WTC11 (cell line): ENCODE results near the gene IGFL1. TPM values are rescaled to one million over a fixed set of nuclear protein-coding genes. Genes with fewer than 3 reads are reported as not detected.
A peak's percentile ranks its signal among the peaks of the same experiment; 100 is the strongest.

Experiments
- ATAC-seq: fragments of 200-7000 bp; cut with Tn5 transposase; 2 replicates; pipeline ENCODE4 v1.10.0; 2021; ENCODE audit warnings: mild to moderate bottlenecking, moderate library complexity
- CTCF ChIA-PET: fragments of 300-600 bp; sonication (Branson Sonifier 250); formaldehyde crosslinking; loops from one replicate; lab custom pipeline; 2021; ENCODE audit warnings: antibody characterized with exemption; lab: Charles Lee
- POLR2A ChIA-PET: fragments of 350-600 bp; sonication (Branson Sonifier 250); formaldehyde crosslinking; loops from one replicate; lab custom pipeline; 2021; ENCODE audit warnings: antibody characterized with exemption; lab: Charles Lee
- DNase-seq: peaks from one replicate; pipeline ENCODE4 v3.0.0; 2021; ENCODE audit warnings: low spot score
- H3K27ac Mint-ChIP-seq: 2 replicates; pipeline ENCODE4 v1.8.0; 2021; ENCODE audit warnings: mixed read lengths
- H3K27me3 Mint-ChIP-seq: 2 replicates; pipeline ENCODE4 v1.8.0; 2021; ENCODE audit warnings: low read depth, mild to moderate bottlenecking, moderate library complexity, mixed read lengths
- H3K36me3 Mint-ChIP-seq: 2 replicates; pipeline ENCODE4 v1.8.0; 2021; ENCODE audit warnings: mixed read lengths
- H3K4me1 Mint-ChIP-seq: 2 replicates; pipeline ENCODE4 v1.8.0; 2022; ENCODE audit warnings: mixed read lengths
- H3K4me3 Mint-ChIP-seq: 2 replicates; pipeline ENCODE4 v1.8.0; 2021; ENCODE audit warnings: mild to moderate bottlenecking, moderate library complexity, mixed read lengths
- H3K9me3 Mint-ChIP-seq: 2 replicates; pipeline ENCODE4 v1.8.0; 2021; ENCODE audit warnings: mixed read lengths
- ATF1 ChIP-seq: sonication (generic); formaldehyde crosslinking; IDR thresholded peaks from 2 replicates; pipeline ENCODE4 v1.8.1; 2023; ENCODE audit warnings: mild to moderate bottlenecking, moderate library complexity, missing genetic modification reagents
- CREB1 ChIP-seq: sonication (generic); formaldehyde crosslinking; IDR thresholded peaks from 2 replicates; pipeline ENCODE4 v1.8.0; 2023; ENCODE audit warnings: mild to moderate bottlenecking, missing genetic modification reagents
- FOXP1 ChIP-seq: sonication (generic); formaldehyde crosslinking; IDR thresholded peaks from 2 replicates; pipeline ENCODE4 v1.8.0; 2022; ENCODE audit warnings: missing genetic modification reagents, mild to moderate bottlenecking, moderate library complexity, borderline replicate concordance
- MXD4 ChIP-seq: fragments of 250-450 bp; sonication (Bioruptor Pico); IDR thresholded peaks from 2 replicates; pipeline ENCODE4 v1.8.0; 2021; ENCODE audit warnings: mild to moderate bottlenecking, moderate library complexity, borderline replicate concordance
- MYBL2 ChIP-seq: sonication (generic); formaldehyde crosslinking; IDR thresholded peaks from 2 replicates; pipeline ENCODE4 v1.8.1; 2023; ENCODE audit warnings: mild to moderate bottlenecking, moderate library complexity, missing genetic modification reagents
- NFATC4 ChIP-seq: fragments of 250-450 bp; sonication (Bioruptor Pico); IDR thresholded peaks from 2 replicates; pipeline ENCODE4 v1.9.0; 2021; ENCODE audit warnings: mild to moderate bottlenecking
- NR3C1 ChIP-seq: sonication (generic); formaldehyde crosslinking; conservative IDR thresholded peaks from 2 replicates; pipeline ENCODE4 v1.8.1; 2023; ENCODE audit warnings: low read depth, mild to moderate bottlenecking, missing genetic modification reagents
- SMAD3 ChIP-seq: sonication (generic); formaldehyde crosslinking; IDR thresholded peaks from 2 replicates; pipeline ENCODE4 v1.8.0; 2022; ENCODE audit warnings: missing genetic modification reagents, mild to moderate bottlenecking, borderline replicate concordance
- SOX15 ChIP-seq: fragments of 250-450 bp; sonication (Bioruptor Pico); IDR thresholded peaks from 2 replicates; pipeline ENCODE4 v1.9.0; 2021; ENCODE audit warnings: mild to moderate bottlenecking
- TCF7 ChIP-seq: sonication (generic); formaldehyde crosslinking; IDR thresholded peaks from 2 replicates; pipeline ENCODE4 v1.8.0; 2022; ENCODE audit warnings: mild to moderate bottlenecking, low read depth, missing genetic modification reagents, moderate library complexity
- ZNF232 ChIP-seq: sonication (generic); formaldehyde crosslinking; IDR thresholded peaks from 2 replicates; pipeline ENCODE4 v1.8.0; 2022; ENCODE audit warnings: mild to moderate bottlenecking, missing genetic modification reagents
- ZNF671 ChIP-seq: fragments of 250-450 bp; sonication (Bioruptor Pico); IDR thresholded peaks from 2 replicates; pipeline ENCODE4 v1.8.0; 2021; ENCODE audit warnings: mild to moderate bottlenecking
- total RNA-seq: library from RNA; stranded (reverse); gene quantifications from 3 replicates; pipeline ENCODE4 v1.2.3, GENCODE V29; 2021
- TF ChIP-seq, protein P1 (sequence below): sonication (generic); formaldehyde crosslinking; IDR thresholded peaks from 2 replicates; pipeline ENCODE4 v1.8.1; 2022; ENCODE audit warnings: low read depth, missing genetic modification reagents, borderline replicate concordance
- TF ChIP-seq, protein P2 (sequence below): sonication (generic); formaldehyde crosslinking; conservative IDR thresholded peaks from 2 replicates; pipeline ENCODE4 v1.8.1; 2023; ENCODE audit warnings: mild to moderate bottlenecking, low read depth, missing genetic modification reagents, moderate library complexity
- TF ChIP-seq, protein P3 (sequence below): sonication (generic); formaldehyde crosslinking; IDR thresholded peaks from 2 replicates; pipeline ENCODE4 v1.8.0; 2022; ENCODE audit warnings: mild to moderate bottlenecking, missing genetic modification reagents
- TF ChIP-seq, protein P4 (sequence below): fragments of 250-450 bp; sonication (Bioruptor Pico); IDR thresholded peaks from 2 replicates; pipeline ENCODE4 v1.9.0; 2021; ENCODE audit warnings: mild to moderate bottlenecking
- TF ChIP-seq, protein P5 (sequence below): sonication (generic); formaldehyde crosslinking; IDR thresholded peaks from 2 replicates; pipeline ENCODE4 v1.8.1; 2022; ENCODE audit warnings: mild to moderate bottlenecking, missing genetic modification reagents, moderate library complexity, borderline replicate concordance
- TF ChIP-seq, protein P6 (sequence below): sonication (generic); formaldehyde crosslinking; IDR thresholded peaks from 2 replicates; pipeline ENCODE4 v1.8.0; 2022; ENCODE audit warnings: missing genetic modification reagents
- TF ChIP-seq, protein P7 (sequence below): sonication (generic); formaldehyde crosslinking; IDR thresholded peaks from 2 replicates; pipeline ENCODE4 v1.8.1; 2023; ENCODE audit warnings: mild to moderate bottlenecking, missing genetic modification reagents, moderate library complexity

The IGFL1 gene
- total RNA-seq, 1 experiment from 2014 or later, result not detected

DNA sequence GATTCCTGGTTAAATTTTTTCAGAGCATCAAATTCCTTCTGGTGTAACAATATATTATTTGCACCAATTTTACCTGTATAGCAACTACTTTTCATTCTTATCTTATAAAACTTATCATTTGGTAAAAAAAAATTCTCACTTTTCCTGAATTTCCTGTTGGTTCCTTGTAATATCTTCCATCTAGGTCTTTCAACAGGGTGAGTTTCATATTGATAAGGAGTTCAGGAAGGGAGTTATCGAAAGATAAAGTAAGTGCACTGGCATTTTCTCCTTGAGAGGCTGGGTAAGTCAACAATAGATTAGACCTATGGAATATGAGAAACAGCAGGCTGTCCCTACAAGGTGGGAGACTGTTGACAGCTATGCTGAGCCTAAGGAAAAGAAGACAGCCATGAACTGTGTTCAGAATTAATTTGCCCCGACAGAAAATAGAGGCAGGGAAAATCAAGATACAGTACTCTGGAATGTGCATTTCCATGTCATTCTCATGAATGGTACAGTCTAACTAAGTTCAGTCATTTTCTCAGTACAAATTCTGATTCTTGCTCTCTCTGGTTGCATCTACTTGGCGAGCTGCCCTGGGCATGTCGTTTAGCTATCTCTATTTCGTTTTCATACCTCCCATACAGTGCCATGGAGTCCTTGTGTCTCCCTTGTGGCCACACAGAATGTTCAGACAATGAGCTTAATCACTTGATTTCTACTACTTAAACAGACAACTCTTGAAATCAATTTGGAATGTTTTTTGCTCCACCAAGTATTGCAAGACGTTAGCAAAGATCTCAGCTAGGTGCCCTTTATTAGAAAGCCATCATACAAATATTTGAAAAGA lies 9.9 kb downstream of the IGFL1 start (continued):
- TF ChIP-seq ZNF671 (CRISPR knock-in tag) (no peak), CREB1 (no peak), SOX15 (CRISPR knock-in tag) (no peak), FOXP1 (CRISPR knock-in tag) (no peak), ATF1 (CRISPR knock-in tag) (no peak)
- TF ChIP-seq, protein P1, sequence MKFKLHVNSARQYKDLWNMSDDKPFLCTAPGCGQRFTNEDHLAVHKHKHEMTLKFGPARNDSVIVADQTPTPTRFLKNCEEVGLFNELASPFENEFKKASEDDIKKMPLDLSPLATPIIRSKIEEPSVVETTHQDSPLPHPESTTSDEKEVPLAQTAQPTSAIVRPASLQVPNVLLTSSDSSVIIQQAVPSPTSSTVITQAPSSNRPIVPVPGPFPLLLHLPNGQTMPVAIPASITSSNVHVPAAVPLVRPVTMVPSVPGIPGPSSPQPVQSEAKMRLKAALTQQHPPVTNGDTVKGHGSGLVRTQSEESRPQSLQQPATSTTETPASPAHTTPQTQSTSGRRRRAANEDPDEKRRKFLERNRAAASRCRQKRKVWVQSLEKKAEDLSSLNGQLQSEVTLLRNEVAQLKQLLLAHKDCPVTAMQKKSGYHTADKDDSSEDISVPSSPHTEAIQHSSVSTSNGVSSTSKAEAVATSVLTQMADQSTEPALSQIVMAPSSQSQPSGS (CRISPR knock-in tag), result no peak
- TF ChIP-seq, all 79 proteins: peak for 0

DNA sequence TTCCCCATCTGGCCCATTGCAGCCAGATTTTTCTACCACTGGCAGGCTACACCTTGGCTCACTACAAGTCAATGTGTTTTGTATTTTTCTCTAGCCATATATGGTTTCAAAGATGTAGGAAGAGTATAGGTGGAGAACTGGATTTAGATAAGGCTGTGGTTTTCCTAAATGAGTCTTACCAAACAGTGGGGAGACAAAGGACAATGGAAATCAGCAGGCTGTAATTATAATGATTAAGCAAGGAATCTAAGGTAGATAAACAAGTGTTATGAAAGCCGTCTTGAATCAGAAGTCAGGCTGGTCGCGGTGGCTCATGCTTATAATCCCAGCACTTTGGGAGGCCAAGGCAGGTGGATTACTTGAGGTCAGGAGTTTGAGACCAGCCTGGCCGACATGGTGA lies 11.2 kb downstream of the IGFL1 start:
- 0 out of 2 replicates have a peak overlapping the region, but pooled peaks have one; percentile 43 for H3K27ac Mint-ChIP-seq
- no peaks in the 10 kb centered on the region for H3K4me1 Mint-ChIP-seq
- DNase-seq, result no peak
- ChIA-PET POLR2A (no interaction called here), CTCF (interaction anchor here (1.2 to 1.3 kb wide), 2 partner anchors 163 to 212 kb away, joined by 3 read pairs; no protein-coding TSS in a partner anchor)
- H3K9me3 Mint-ChIP-seq, result no peaks in the 10 kb centered on the region
- H3K4me3 Mint-ChIP-seq, result no peak overlapping the region
- H3K36me3 Mint-ChIP-seq, result no peaks in the 10 kb centered on the region
- H3K27me3 Mint-ChIP-seq, result no peaks in the 10 kb centered on the region; the same call in none of the 2 replicates
- no peak for ATAC-seq
- TF ChIP-seq ATF1 (CRISPR knock-in tag), result no peak
- TF ChIP-seq ZNF671 (CRISPR knock-in tag), result no peak
- TF ChIP-seq, protein P2, sequence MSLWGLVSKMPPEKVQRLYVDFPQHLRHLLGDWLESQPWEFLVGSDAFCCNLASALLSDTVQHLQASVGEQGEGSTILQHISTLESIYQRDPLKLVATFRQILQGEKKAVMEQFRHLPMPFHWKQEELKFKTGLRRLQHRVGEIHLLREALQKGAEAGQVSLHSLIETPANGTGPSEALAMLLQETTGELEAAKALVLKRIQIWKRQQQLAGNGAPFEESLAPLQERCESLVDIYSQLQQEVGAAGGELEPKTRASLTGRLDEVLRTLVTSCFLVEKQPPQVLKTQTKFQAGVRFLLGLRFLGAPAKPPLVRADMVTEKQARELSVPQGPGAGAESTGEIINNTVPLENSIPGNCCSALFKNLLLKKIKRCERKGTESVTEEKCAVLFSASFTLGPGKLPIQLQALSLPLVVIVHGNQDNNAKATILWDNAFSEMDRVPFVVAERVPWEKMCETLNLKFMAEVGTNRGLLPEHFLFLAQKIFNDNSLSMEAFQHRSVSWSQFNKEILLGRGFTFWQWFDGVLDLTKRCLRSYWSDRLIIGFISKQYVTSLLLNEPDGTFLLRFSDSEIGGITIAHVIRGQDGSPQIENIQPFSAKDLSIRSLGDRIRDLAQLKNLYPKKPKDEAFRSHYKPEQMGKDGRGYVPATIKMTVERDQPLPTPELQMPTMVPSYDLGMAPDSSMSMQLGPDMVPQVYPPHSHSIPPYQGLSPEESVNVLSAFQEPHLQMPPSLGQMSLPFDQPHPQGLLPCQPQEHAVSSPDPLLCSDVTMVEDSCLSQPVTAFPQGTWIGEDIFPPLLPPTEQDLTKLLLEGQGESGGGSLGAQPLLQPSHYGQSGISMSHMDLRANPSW (CRISPR knock-in tag), result no peak
- TF ChIP-seq, protein P3, sequence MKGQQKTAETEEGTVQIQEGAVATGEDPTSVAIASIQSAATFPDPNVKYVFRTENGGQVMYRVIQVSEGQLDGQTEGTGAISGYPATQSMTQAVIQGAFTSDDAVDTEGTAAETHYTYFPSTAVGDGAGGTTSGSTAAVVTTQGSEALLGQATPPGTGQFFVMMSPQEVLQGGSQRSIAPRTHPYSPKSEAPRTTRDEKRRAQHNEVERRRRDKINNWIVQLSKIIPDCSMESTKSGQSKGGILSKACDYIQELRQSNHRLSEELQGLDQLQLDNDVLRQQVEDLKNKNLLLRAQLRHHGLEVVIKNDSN (CRISPR knock-in tag), result no peak
- TF ChIP-seq, protein P1 (CRISPR knock-in tag), result no peak
- TF ChIP-seq NFATC4 (CRISPR knock-in tag), result no peak
- TF ChIP-seq NR3C1 (CRISPR knock-in tag), result no peak
- TF ChIP-seq TCF7 (CRISPR knock-in tag), result no peak
- TF ChIP-seq MXD4 (CRISPR knock-in tag), result no peak
- TF ChIP-seq, protein P4, sequence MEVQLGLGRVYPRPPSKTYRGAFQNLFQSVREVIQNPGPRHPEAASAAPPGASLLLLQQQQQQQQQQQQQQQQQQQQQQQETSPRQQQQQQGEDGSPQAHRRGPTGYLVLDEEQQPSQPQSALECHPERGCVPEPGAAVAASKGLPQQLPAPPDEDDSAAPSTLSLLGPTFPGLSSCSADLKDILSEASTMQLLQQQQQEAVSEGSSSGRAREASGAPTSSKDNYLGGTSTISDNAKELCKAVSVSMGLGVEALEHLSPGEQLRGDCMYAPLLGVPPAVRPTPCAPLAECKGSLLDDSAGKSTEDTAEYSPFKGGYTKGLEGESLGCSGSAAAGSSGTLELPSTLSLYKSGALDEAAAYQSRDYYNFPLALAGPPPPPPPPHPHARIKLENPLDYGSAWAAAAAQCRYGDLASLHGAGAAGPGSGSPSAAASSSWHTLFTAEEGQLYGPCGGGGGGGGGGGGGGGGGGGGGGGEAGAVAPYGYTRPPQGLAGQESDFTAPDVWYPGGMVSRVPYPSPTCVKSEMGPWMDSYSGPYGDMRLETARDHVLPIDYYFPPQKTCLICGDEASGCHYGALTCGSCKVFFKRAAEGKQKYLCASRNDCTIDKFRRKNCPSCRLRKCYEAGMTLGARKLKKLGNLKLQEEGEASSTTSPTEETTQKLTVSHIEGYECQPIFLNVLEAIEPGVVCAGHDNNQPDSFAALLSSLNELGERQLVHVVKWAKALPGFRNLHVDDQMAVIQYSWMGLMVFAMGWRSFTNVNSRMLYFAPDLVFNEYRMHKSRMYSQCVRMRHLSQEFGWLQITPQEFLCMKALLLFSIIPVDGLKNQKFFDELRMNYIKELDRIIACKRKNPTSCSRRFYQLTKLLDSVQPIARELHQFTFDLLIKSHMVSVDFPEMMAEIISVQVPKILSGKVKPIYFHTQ (CRISPR knock-in tag), result no peak
- TF ChIP-seq, protein P5, sequence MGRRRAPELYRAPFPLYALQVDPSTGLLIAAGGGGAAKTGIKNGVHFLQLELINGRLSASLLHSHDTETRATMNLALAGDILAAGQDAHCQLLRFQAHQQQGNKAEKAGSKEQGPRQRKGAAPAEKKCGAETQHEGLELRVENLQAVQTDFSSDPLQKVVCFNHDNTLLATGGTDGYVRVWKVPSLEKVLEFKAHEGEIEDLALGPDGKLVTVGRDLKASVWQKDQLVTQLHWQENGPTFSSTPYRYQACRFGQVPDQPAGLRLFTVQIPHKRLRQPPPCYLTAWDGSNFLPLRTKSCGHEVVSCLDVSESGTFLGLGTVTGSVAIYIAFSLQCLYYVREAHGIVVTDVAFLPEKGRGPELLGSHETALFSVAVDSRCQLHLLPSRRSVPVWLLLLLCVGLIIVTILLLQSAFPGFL, result no peak
- no peak for TF ChIP-seq ZNF232 (CRISPR knock-in tag)
- TF ChIP-seq, protein P6, sequence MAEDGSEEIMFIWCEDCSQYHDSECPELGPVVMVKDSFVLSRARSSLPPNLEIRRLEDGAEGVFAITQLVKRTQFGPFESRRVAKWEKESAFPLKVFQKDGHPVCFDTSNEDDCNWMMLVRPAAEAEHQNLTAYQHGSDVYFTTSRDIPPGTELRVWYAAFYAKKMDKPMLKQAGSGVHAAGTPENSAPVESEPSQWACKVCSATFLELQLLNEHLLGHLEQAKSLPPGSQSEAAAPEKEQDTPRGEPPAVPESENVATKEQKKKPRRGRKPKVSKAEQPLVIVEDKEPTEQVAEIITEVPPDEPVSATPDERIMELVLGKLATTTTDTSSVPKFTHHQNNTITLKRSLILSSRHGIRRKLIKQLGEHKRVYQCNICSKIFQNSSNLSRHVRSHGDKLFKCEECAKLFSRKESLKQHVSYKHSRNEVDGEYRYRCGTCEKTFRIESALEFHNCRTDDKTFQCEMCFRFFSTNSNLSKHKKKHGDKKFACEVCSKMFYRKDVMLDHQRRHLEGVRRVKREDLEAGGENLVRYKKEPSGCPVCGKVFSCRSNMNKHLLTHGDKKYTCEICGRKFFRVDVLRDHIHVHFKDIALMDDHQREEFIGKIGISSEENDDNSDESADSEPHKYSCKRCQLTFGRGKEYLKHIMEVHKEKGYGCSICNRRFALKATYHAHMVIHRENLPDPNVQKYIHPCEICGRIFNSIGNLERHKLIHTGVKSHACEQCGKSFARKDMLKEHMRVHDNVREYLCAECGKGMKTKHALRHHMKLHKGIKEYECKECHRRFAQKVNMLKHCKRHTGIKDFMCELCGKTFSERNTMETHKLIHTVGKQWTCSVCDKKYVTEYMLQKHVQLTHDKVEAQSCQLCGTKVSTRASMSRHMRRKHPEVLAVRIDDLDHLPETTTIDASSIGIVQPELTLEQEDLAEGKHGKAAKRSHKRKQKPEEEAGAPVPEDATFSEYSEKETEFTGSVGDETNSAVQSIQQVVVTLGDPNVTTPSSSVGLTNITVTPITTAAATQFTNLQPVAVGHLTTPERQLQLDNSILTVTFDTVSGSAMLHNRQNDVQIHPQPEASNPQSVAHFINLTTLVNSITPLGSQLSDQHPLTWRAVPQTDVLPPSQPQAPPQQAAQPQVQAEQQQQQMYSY, result no peak
- no peak for TF ChIP-seq MYBL2
- TF ChIP-seq, protein P7, sequence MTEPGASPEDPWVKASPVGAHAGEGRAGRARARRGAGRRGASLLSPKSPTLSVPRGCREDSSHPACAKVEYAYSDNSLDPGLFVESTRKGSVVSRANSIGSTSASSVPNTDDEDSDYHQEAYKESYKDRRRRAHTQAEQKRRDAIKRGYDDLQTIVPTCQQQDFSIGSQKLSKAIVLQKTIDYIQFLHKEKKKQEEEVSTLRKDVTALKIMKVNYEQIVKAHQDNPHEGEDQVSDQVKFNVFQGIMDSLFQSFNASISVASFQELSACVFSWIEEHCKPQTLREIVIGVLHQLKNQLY (CRISPR knock-in tag), result no peak
- TF ChIP-seq SMAD3 (CRISPR knock-in tag), result no peak
